DND-41 (cell line): ENCODE results near the gene B4GALT4.

Experiments used
- CTCF ChIP-seq: IDR thresholded peaks from 2 replicates; pipeline ENCODE4 v1.5.1; 2012; ENCODE audit warnings: borderline replicate concordance, low read length, moderate library complexity, mild to moderate bottlenecking; ENCODE audit not compliant: poor library complexity, severe bottlenecking; ENCODE audit errors: extremely low read depth
- EZH2 ChIP-seq: IDR thresholded peaks from 3 replicates; pipeline ENCODE4 v1.6.1; 2012; ENCODE audit warnings: borderline replicate concordance, low read depth, mild to moderate bottlenecking, moderate library complexity, low read length, inconsistent platforms; ENCODE audit not compliant: severe bottlenecking

DNA sequence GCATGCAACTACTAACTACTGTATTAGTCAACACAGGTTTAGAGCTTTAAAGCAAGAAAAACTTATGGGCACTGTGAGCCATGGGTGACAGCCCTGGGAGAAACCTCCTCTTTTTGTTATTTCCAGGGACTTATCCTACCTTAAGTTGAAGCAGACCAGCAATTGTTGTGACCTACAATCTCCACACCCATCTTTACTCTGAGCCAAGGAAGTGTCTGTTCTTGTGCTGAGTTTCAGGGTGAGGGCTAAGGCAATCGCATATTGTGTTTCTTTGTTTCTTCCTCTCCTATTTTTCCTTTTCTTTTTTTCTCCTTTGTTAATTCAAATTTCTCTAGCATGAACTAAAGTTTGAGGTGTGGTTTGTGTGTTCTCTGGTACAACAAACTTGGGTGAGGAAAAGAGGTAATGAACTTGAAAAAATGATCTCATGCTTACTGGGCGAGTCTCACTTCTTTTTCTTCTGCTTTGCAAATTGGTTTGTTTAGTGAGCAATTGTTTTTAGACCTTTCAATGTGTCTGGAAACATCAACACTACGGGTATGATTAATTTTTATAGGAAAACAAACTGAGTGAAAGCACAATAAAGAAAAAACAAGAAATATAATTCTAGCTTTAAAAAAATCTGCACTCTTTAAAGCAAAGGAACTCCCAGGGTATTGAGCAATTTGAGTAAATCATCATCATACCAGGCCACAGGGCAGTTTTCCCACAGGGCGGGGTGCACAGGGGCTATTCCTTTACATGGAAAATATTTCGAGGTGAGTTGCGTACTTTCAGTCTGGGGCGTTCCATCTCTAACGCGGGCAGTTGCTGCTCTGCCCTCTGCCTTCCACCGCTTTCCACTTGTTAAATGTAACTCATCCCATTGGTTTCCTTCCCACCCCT is 64.6 kb downstream of the B4GALT4 start:
- no peak for TF ChIP-seq CTCF
- TF ChIP-seq EZH2 = no peak
